T-helper 1 cell (primary cell): Measurements from ENCODE around the gene ZNF185.

Experiments used
- DNase-seq, 5 donors: peaks; one replicate each; pipeline ENCODE4 v3.0.0-alpha.2; 2012 to 2020
- total RNA-seq, 4 donors: gene quantifications; one replicate each; lab custom pipeline; 2026; lab: John Stamatoyannopoulos, UW

Gene ZNF185
- total RNA-seq: 1.4 to 2.9 (median 1.9) reads per million in 4 donors

DNA sequence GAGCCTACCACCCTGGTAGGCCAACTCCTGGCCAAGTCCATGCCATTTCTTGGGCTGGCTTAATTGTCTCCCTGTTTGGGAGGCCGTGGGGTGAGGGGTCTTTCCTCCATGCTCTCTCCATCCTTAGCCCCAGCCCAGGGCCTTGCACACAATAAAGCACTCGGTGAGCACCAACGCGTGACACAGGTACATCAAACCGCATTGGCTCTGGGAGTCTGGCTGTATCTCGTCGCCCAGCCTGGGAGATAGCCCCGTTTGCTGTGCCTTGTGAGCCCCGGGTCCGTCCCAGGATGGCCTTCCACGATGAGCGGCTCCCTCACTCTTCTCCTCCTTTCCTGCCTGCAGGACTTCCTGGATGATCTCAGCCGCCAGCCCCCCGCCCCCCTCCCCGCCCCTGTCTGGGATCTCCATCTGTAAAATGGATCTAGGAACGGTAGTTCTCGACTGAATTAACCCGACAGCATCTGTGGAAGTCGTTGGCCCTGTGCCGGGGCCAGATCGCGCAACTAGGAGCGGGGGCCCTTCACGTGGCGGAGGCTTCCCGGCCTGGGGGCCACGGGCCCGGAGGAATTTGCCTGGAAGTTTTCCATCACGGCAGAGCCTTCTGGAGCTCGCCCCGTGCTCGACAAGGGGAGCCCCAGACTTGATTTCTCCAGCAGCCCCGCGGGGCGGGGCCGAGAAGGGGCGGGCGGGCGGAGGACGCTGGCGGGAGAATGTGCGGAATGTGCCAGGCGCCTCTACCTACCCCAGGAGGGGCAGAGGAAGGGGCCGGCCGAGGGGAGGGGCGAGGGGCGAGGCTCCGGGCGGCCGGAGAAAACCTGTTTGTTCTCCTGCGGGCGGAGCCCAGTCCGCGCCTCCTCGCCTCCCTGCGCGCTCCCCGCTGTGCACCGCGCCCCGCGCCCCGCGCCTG is at the start of gene ZNF185:
TSS of gene ZNF185 (plus strand) at position 846 of the 910 bp plus-strand sequence. CDS start 16,423 bp downstream, outside the sequence.
- no peak for DNase-seq

GRCh38 chrX:152850465-152850864 is 47.4 kb upstream of the ZNF185 start:
- DNase-seq: no peak

GRCh38 chrX:152853986-152854385 is 43.9 kb upstream of the ZNF185 start:
- DNase-seq: no peak

- DNase-seq: no peak
These were observed 36.8 kb upstream of the ZNF185 start for GRCh38 chrX:152861116-152861515.

DNA sequence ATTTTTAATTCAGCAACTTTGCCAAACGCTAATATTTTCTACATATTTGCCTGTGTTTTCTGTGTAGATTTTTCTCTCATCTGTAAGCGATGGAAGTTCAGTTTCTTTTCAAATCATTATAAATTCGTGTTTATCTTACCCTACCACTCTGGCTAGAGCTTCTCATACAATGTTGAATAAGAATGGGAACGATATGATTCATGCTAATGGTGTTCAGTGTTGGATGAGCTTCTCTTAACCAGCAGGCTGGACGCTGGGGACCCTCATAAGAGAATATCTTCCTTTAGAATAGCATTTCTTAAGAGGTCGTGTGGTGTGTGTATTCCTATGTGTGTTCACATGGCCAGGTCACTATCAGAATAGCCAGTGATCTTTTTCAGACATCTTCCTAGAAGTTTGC is 36.0 kb upstream of the ZNF185 start:
- no peak for DNase-seq

DNA sequence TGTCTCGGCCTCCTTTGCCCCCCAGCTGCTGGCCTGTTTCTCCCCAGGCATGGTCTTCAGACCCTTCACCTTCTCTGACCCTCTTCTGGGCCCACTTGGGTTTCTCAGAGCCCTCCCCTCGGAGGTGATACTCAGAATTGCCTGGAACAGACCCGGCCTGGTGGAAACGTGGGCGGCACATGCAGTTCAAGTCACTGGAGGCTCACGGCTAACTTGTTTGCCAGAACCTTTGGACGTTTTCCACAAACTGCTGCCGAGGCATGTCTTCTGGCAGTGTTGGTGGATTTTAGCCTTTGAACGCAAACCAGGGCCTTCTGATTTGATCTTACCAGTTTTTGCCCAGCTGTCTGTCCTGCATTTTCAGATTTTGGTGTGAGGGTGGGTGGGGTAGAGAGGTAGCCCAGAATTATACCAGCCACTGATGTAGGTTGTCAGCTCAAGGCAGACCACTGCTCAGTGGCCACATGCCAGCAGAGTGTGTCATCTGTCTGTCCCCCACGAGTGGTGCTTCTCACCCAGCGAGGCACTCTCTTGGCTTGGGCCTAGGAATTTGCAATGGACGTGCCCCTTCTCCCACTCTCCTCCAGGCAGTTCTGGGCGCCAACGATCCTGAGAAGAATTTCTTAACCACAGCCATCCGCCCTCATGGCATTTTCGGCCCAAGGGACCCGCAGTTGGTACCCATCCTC is 32.5 kb upstream of the ZNF185 start:
- DNase-seq: no peak

- DNase-seq: no peak
These were observed 31.5 kb upstream of the ZNF185 start for GRCh38 chrX:152866386-152866785.

DNA sequence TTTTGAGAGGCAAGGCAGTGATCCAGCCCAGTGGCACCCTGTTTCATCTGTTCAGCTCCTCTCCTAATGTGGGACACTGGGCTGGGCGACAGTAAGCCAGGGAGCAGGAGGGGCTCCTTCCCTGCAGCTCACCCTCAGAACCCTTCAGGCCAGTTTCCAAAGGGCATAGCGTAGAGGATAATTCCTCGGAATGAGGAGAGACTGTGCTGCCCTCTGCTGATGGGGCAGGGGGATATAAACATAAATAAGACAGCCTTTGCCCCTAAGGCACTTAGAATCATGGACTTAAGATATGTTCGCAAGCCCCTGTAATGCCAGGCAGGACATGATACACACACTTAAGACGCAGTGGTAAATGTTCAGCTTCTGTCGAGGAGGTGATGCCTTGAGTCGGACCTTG is 27.9 kb upstream of the ZNF185 start:
- no peak for DNase-seq

GRCh38 chrX:152871260-152871659 is 26.6 kb upstream of the ZNF185 start:
- no peak for DNase-seq

- DNase-seq: no peak
These were observed 25.3 kb upstream of the ZNF185 start for GRCh38 chrX:152872522-152872921.

GRCh38 chrX:152873361-152873760 is 24.5 kb upstream of the ZNF185 start:
- no peak for DNase-seq

DNA sequence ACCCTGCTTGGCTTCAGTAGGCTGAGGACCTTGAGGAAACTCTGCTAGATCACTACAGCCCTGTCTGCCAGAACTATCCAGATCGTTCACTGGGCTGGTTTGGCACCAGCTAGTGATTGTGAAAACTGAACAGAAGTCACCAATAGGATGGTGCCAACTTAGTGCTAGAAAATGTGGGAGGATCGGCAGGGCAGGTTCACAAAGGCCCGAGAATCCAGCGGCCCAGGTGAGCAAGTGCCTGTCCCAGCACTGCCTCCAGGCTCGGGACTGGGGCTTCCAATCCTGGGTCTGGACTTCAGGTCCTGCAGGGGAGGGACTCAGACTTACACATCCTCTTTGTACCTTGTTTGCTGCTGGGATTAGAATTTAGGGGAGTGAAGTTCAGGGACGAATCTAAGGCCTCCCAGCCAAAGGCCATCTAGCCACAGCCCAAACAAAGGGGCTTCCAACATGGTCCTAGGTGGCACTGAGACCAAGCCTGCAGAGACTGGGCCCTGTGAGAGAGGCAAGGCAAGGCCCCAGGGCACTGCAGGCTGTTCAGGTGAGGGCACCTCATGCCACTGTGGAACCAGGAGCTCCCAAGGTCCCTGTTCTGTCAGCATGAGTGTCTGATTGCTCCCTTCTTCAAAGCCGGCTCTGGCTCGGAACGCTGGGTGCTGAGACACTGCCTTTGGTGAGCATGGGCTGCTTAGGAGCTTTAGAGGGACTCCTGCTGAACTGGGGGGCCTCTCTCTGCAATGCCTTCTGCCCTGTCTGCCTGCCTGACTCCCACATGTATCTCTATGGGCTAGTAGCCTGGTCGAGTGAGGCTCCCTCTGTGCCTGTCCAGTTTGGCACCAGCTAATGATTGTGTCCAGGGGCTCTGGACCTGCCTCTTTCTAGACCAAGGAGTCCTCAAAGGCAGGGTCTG is 20.7 kb upstream of the ZNF185 start:
- DNase-seq: no peak

- no peak for DNase-seq
These were observed 18.7 kb upstream of the ZNF185 start for GRCh38 chrX:152878976-152879755.

DNA sequence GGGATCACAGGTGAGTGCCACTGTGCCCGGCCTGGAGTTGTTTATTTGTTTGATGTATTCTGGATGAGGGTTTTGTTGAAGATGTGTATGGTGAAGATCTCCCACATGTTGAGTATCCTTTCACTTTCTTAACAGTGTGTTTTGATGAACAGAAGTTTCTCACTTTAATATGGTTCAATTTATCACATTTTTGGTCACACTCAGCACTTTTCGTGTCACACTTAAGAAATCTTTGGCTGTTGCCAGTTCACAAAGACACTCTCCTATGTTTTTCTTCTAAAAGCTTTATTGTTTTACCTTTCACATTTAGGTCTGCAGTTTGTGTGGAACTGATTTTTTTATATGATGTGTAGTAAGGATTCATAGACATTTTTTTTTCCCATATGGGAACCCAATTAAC is 16.6 kb upstream of the ZNF185 start:
- DNase-seq: no peak

- DNase-seq: no peak
These were observed 13.7 kb upstream of the ZNF185 start for GRCh38 chrX:152884171-152884570.

GRCh38 chrX:152886716-152887115 is 11.2 kb upstream of the ZNF185 start:
- DNase-seq: no peak

GRCh38 chrX:152892499-152892898 is 5.4 kb upstream of the ZNF185 start:
- DNase-seq: no peak

DNA sequence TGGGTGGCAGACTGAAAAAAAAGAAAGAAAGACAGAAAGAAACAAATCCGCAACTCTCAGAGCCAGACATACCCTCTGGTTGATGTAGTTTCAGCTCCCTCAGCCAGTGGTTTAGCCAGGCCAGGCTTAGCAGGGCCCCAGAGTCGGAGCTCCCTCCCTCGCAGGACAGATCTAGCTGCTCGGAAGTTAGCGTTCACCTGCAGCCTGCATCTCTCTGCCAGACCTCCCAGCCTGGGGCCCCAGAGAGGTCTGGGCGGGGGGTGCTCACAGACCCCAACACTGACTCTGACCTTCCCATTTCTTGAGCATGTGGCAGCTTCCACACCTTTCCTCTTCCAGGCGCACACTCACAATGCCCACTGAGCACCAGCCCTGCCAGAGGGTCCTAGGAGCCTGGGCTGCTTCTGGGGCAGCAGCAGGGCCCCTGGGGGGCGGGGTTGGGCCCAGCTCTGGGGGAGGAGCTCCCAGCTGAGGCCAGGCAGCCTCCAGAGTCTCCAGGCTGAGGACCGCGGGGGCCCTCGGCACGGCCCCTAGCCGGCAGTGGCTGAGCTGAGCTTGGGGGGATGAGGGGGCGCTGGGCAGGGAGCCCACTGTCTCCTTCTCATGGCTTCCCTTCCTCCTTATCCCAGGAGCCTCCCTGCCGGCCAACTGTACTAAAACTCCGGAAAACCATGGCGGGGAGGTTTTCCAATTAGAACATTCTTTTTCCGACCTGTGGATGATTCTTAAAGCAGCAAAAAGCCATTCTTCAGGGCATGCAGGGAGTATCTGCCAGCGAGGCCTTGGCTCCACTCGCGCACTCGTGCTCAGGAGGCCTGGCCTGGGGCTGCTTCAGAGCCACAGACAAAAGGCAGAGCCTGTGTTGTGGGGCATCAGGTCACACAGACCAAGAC is 4.6 kb upstream of the ZNF185 start:
- DNase-seq: no peak

DNA sequence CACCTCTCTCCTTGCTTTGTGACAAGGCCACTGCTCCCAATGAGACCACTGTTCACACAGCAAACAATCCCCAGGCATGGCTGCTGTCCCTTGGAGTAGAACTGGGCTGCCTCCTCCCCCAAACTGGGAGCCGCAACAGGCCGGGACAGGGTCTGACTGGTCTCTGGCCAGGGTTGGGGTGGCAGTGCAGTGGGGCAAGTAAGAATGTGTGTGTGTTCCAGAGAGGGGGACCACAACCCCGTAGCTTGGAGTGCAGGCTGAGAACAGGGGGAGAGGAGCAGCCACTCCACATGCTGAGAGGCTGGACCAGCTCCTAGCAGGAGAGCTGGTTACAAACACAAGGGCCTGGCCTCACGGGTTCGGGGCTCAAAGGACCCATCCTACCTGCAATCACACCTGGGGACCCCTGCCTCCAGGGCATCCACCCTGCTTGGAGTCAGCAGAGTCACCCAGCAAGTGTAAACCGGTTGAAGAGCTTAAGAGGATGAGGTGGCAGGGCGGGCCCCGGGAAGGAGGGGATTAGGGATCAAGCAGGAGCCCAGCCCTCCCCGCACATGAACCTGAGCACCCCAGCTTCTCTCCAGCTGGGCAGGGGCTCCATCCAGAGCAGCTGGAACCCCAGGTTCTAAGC is 3.8 kb upstream of the ZNF185 start:
- DNase-seq: no peak

GRCh38 chrX:152895121-152895520 is 2.7 kb upstream of the ZNF185 start:
- no peak for DNase-seq
